AG04449 (cell line): ENCODE results near the gene TPGS1.

Source experiments
- CTCF ChIA-PET: fragments of 350-600 bp; formaldehyde crosslinking; extraction: SDS; loops from one replicate; lab custom pipeline; 2021; ENCODE audit warnings: antibody characterized with exemption; lab: Yijun Ruan, JAX
- POLR2A ChIA-PET: fragments of 400-600, 350-600 bp; formaldehyde crosslinking; extraction: SDS; loops from one replicate; lab custom pipeline; 2020; ENCODE audit warnings: antibody characterized with exemption, inconsistent platforms; lab: Yijun Ruan, JAX
- DNase-seq: peaks from one replicate; pipeline ENCODE4 v3.0.0-alpha.2; 2010; ENCODE audit warnings: low read depth, low spot score
- H3K4me3 ChIP-seq: 2 replicates; pipeline ENCODE4 v1.5.1; 2011; ENCODE audit warnings: low read depth, mild to moderate bottlenecking, control low read depth, low read length
- TF ChIP-seq, protein P1 (sequence below): IDR thresholded peaks from one replicate; pipeline ENCODE4 v1.5.1; 2011; ENCODE audit warnings: mild to moderate bottlenecking, moderate library complexity, low read length, control low read depth, inconsistent platforms; ENCODE audit not compliant: insufficient read depth; ENCODE audit errors: missing control alignments

TPGS1 gene

GRCh38 chr19:489418-490196 is 17.7 kb upstream of the TPGS1 start:
- no peak for DNase-seq
- POLR2A ChIA-PET, result interaction anchor here (0.6 to 1.6 kb wide), 4 partner anchors 11 to 80 kb away, joined by 3 to 12 read pairs (median 4); no protein-coding TSS in a partner anchor
- H3K4me3 ChIP-seq, result peak overlapping the region; percentile 72
- TF ChIP-seq, protein P1, sequence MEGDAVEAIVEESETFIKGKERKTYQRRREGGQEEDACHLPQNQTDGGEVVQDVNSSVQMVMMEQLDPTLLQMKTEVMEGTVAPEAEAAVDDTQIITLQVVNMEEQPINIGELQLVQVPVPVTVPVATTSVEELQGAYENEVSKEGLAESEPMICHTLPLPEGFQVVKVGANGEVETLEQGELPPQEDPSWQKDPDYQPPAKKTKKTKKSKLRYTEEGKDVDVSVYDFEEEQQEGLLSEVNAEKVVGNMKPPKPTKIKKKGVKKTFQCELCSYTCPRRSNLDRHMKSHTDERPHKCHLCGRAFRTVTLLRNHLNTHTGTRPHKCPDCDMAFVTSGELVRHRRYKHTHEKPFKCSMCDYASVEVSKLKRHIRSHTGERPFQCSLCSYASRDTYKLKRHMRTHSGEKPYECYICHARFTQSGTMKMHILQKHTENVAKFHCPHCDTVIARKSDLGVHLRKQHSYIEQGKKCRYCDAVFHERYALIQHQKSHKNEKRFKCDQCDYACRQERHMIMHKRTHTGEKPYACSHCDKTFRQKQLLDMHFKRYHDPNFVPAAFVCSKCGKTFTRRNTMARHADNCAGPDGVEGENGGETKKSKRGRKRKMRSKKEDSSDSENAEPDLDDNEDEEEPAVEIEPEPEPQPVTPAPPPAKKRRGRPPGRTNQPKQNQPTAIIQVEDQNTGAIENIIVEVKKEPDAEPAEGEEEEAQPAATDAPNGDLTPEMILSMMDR, result peak; percentile 6
- CTCF ChIA-PET, result interaction anchor here (0.9 to 7.1 kb wide), 3 partner anchors 16 to 21 kb away, joined by 3 to 88 read pairs (median 7); partner anchors contain the start of gene TPGS1

DNA sequence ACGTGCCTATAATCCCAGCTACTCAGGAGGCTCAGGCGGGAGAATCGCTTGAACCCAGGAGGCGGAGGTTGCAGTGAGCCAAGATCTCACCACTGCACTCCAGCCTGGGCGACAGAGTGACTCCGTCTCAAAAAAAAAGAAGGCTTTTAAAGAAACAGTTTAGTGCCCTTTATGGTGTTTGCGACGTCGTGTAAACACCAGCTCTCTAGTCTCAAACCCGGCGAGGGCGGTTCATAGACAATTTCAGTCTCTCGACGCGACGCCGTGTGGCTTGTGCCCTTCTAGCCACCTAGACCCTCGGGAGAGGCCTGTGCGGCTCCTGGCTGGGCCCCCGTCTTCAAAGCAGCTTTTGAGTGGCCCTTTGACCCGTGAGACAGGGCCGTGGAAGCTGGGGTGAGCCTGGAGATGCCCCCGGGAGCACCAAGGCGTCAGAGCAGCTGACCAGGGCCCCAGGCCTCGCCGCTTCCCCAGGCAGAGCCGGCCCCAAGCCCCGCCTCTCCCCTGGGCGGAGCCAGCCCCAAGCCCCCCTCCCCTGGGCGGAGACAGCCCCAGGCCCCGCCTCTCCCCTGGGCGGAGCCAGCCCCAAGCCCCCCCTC is 16.1 kb upstream of the TPGS1 start:
- TF ChIP-seq, protein P1, result no peak
- no peak for DNase-seq
- POLR2A ChIA-PET, result interaction anchor here (0.7 kb wide), 1 partner anchor 15 kb away, joined by 3 read pairs; no protein-coding TSS in a partner anchor
- CTCF ChIA-PET, result interaction anchor here (1.4 to 7.1 kb wide), 2 partner anchors 14 to 19 kb away, joined by 7 to 88 read pairs; partner anchors contain the start of gene TPGS1
- H3K4me3 ChIP-seq, result no peak overlapping the region

GRCh38 chr19:492091-492531 is 15.2 kb upstream of the TPGS1 start:
- no peak for DNase-seq
- ChIA-PET CTCF (interaction anchor here (1.1 to 7.1 kb wide), 2 partner anchors 13 to 18 kb away, joined by 3 to 88 read pairs; partner anchors contain the start of gene TPGS1), POLR2A (no interaction called here)
- H3K4me3 ChIP-seq, result no peak overlapping the region
- TF ChIP-seq, protein P1, result no peak

DNA sequence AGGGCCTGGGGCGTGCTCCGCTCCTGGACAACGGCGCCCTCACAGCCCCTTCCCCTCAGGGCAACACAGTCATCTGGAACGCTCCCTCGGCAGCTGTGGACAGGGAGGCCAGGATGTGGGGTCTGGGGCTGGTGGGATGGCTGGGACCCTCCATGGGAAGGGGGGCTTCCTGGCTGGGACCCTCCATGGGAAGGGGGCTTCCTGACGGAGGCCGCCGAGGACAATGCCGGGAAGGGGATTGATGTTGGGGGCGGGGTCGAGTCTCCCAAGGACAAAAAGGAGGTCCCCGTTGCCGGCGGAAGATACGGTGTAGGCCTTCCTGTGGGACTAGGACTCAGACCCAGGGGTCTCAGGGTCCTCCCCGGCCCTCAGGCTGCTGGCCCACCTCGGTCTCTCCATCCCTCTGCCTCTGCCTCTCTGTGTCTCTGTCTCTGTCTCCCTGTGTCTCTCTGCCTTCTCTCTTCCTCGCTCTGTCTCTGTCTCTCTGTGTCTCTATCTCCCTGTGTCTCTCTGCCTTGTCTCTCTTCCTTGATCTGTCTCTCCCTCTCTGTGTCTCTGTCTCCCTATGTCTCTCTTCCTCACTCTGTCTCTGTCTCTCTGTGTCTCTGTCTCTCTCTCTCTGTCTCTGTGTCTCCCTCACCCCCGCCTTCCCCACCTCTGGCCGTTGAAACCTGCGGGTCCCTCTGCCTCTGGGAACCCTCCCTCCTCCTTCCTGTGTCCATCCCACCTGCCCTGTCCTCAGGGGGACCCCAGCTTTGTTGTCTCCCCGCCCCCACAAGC is 13.7 kb upstream of the TPGS1 start:
- POLR2A ChIA-PET, result no interaction called here
- TF ChIP-seq, protein P1, result no peak
- CTCF ChIA-PET, result interaction anchor here (3.7 to 7.1 kb wide), 2 partner anchors 12 to 17 kb away, joined by 24 to 88 read pairs; partner anchors contain the start of gene TPGS1
- no peak overlapping the region for H3K4me3 ChIP-seq
- DNase-seq, result no peak

GRCh38 chr19:494171-495080 is 12.9 kb upstream of the TPGS1 start:
- DNase-seq, result no peak
- ChIA-PET POLR2A (interaction anchor here (0.6 kb wide), 1 partner anchor 8 kb away, joined by 3 read pairs; no protein-coding TSS in a partner anchor), CTCF (interaction anchor here (3.7 to 7.1 kb wide), 2 partner anchors 11 to 16 kb away, joined by 24 to 88 read pairs; partner anchors contain the start of gene TPGS1)
- H3K4me3 ChIP-seq, result no peak overlapping the region
- TF ChIP-seq, protein P1, result no peak
